H1 (cell line): ENCODE data around the gene TAF13. TPM values are rescaled to one million over a fixed set of nuclear protein-coding genes. Genes with fewer than 3 reads are reported as not detected.
"Not testable (repeated sequence)": the region's sequence is repeated elsewhere in the genome, so short reads cannot be mapped to it uniquely, and the experiment has no call there.

Experiments used
- CTCF ChIA-PET: fragments of 300-600 bp; sonication (Branson Sonifier 250); formaldehyde crosslinking; loops from one replicate; lab custom pipeline; 2021; ENCODE audit not compliant: partially characterized antibody; lab: Charles Lee
- POLR2A ChIA-PET: fragments of 300-600 bp; sonication (Branson Sonifier 250); formaldehyde crosslinking; loops from one replicate; lab custom pipeline; 2021; ENCODE audit warnings: inconsistent platforms; ENCODE audit not compliant: partially characterized antibody; lab: Charles Lee
- DNase-seq, 2 experiments: peaks; one replicate each; pipeline versions ENCODE4 v3.0.0 to v3.0.0-alpha.2; 2010 to 2022; ENCODE audit warnings: low spot score in 2 of 2, low read depth in 1 of 2, mixed read lengths in 1 of 2
- FAIRE-seq: peaks from 2 replicates; lab custom pipeline; 2011; peaks lifted over from hg19 to GRCh38; lab: Jason Lieb, UNC
- H2AFZ ChIP-seq: 2 replicates; pipeline ENCODE4 v1.8.1; 2012; ENCODE audit warnings: low read length, inconsistent platforms
- H2AK5ac ChIP-seq: 2 replicates; pipeline ENCODE4 v1.6.1; 2013; ENCODE audit warnings: low read depth, low read length
- H2BK120ac ChIP-seq: replicated peaks from 2 replicates; pipeline ENCODE3; 2013; ENCODE audit warnings: low read depth, low read length, inconsistent platforms
- H2BK12ac ChIP-seq: 2 replicates; pipeline ENCODE4 v1.6.1; 2013; ENCODE audit warnings: low read depth, low read length
- H2BK15ac ChIP-seq: 2 replicates; pipeline ENCODE4 v1.6.1; 2013; ENCODE audit warnings: low read length
- H2BK20ac ChIP-seq: 2 replicates; pipeline ENCODE4 v1.6.1; 2013; ENCODE audit warnings: low read length
- H2BK5ac ChIP-seq: 2 replicates; pipeline ENCODE4 v1.6.1; 2013; ENCODE audit warnings: low read depth, low read length
- H3K14ac ChIP-seq: 2 replicates; pipeline ENCODE4 v1.6.1; 2013; ENCODE audit warnings: inconsistent platforms; ENCODE audit not compliant: insufficient read length
- H3K18ac ChIP-seq: 2 replicates; pipeline ENCODE4 v1.6.1; 2013; ENCODE audit warnings: low read length; ENCODE audit errors: extremely low read depth
- H3K23ac ChIP-seq: 2 replicates; pipeline ENCODE4 v1.6.1; 2013; ENCODE audit warnings: inconsistent platforms; ENCODE audit not compliant: insufficient read length
- H3K23me2 ChIP-seq: 2 replicates; pipeline ENCODE4 v1.6.1; 2013; ENCODE audit warnings: low read depth, low read length
- H3K27ac ChIP-seq: 2 replicates; pipeline ENCODE4 v1.6.1; 2011; ENCODE audit warnings: low read depth, low read length, inconsistent platforms
- H3K27me3 ChIP-seq, 4 experiments: replicated peaks in 1 of 4; 1 replicate in 1 of 4; 2 replicates in 3 of 4; pipeline versions ENCODE4 v1.6.1 to v1.8.1; 2011 to 2013; ENCODE audit warnings: low read length in 3 of 4, mild to moderate bottlenecking in 3 of 4, inconsistent platforms in 2 of 4, mixed read lengths in 2 of 4, moderate library complexity in 1 of 4; ENCODE audit not compliant: control insufficient read depth in 3 of 4, insufficient read depth in 3 of 4; ENCODE audit errors: extremely low read depth in 1 of 4
- H3K36me3 ChIP-seq, 4 experiments: 2 replicates each; pipeline versions ENCODE4 v1.6.1 to v1.8.1; 2011 to 2013; ENCODE audit warnings: mild to moderate bottlenecking in 4 of 4, low read length in 3 of 4, moderate library complexity in 2 of 4, control low read depth in 1 of 4, inconsistent platforms in 1 of 4; ENCODE audit not compliant: insufficient read depth in 4 of 4, control insufficient read depth in 2 of 4
- H3K4ac ChIP-seq: replicated peaks from 2 replicates; pipeline ENCODE3; 2013; ENCODE audit warnings: low read length, low read depth, mixed read lengths, inconsistent platforms; ENCODE audit not compliant: insufficient read length
- H3K4me1 ChIP-seq, 4 experiments: replicated peaks in 1 of 4; 1 replicate in 1 of 4; 2 replicates in 3 of 4; pipeline versions ENCODE4 v1.6.1 to v1.8.1; 2011 to 2013; ENCODE audit warnings: low read length in 3 of 4, inconsistent platforms in 2 of 4, mixed read lengths in 1 of 4; ENCODE audit not compliant: insufficient read depth in 4 of 4, control insufficient read depth in 3 of 4
- H3K4me2 ChIP-seq, 2 experiments: 2 replicates each; pipeline versions ENCODE4 v1.6.1 to v1.8.1; 2011 to 2013; ENCODE audit warnings: low read depth in 2 of 2, low read length in 2 of 2, control low read depth in 1 of 2, inconsistent platforms in 1 of 2, mild to moderate bottlenecking in 1 of 2; ENCODE audit not compliant: insufficient read depth in 1 of 2
- H3K4me3 ChIP-seq, 4 experiments: fragments of 200-600, 300-600 bp in 1 of 4; sonication (generic), shearing (Covaris generic), sonication (Bioruptor Twin) in 1 of 4; 2 replicates each; pipeline versions ENCODE4 v1.5.1 to v1.8.1; 2011 to 2016; ENCODE audit warnings: low read length in 4 of 4, low read depth in 3 of 4, control low read depth in 2 of 4, inconsistent platforms in 2 of 4, mild to moderate bottlenecking in 2 of 4, mixed read lengths in 1 of 4, moderate library complexity in 1 of 4; ENCODE audit not compliant: insufficient read depth in 2 of 4; ENCODE audit errors: extremely low read depth in 1 of 4
- H3K56ac ChIP-seq: replicated peaks from 2 replicates; pipeline ENCODE3; 2013; ENCODE audit warnings: low read depth, mild to moderate bottlenecking, mixed read lengths, low read length, inconsistent platforms; ENCODE audit not compliant: insufficient read length
- H3K79me1 ChIP-seq: 2 replicates; pipeline ENCODE4 v1.6.1; 2013; ENCODE audit warnings: low read depth, low read length, control low read depth
- H3K79me2 ChIP-seq, 2 experiments: 2 replicates each; pipeline versions ENCODE4 v1.6.1 to v1.8.1; 2012 to 2013; ENCODE audit warnings: low read length in 2 of 2, mild to moderate bottlenecking in 2 of 2, inconsistent platforms in 1 of 2; ENCODE audit not compliant: insufficient read depth in 2 of 2, control insufficient read depth in 1 of 2
- H3K9ac ChIP-seq, 4 experiments: replicated peaks in 1 of 4; 1 replicate in 1 of 4; 2 replicates in 3 of 4; pipeline versions ENCODE4 v1.6.1 to v1.8.1; 2011 to 2013; ENCODE audit warnings: low read depth in 3 of 4, low read length in 3 of 4, control low read depth in 2 of 4, mild to moderate bottlenecking in 2 of 4, moderate library complexity in 2 of 4, inconsistent platforms in 1 of 4; ENCODE audit errors: extremely low read depth in 1 of 4
- H3K9me3 ChIP-seq, 2 experiments: 2 replicates each; pipeline versions ENCODE4 v1.6.1 to v1.8.1; 2012 to 2013; ENCODE audit warnings: mild to moderate bottlenecking in 2 of 2, moderate library complexity in 2 of 2, control low read depth in 1 of 2, inconsistent platforms in 1 of 2, low read depth in 1 of 2, low read length in 1 of 2, mixed read lengths in 1 of 2; ENCODE audit not compliant: insufficient read depth in 2 of 2
- H4K20me1 ChIP-seq, 2 experiments: replicated peaks in 1 of 2; 2 replicates each; pipeline versions ENCODE3 to v1.8.1; 2011 to 2013; ENCODE audit warnings: inconsistent platforms in 2 of 2, low read length in 2 of 2, mild to moderate bottlenecking in 1 of 2; ENCODE audit not compliant: insufficient read depth in 2 of 2, control insufficient read depth in 1 of 2
- H4K5ac ChIP-seq: 2 replicates; pipeline ENCODE4 v1.6.1; 2013; ENCODE audit warnings: low read length, low read depth, mixed read lengths, inconsistent platforms; ENCODE audit not compliant: insufficient read length
- H4K8ac ChIP-seq: 2 replicates; pipeline ENCODE4 v1.8.0; 2013; ENCODE audit warnings: mild to moderate bottlenecking, moderate library complexity, low read length, inconsistent platforms; ENCODE audit not compliant: insufficient read depth; ENCODE audit errors: extremely low read depth
- H4K91ac ChIP-seq: replicated peaks from 2 replicates; pipeline ENCODE3; 2013; ENCODE audit warnings: low read length, mixed read lengths, inconsistent platforms; ENCODE audit not compliant: insufficient read length
- WGBS, 2 experiments: shearing (Covaris generic) in 1 of 2; methylation state at CpG; one replicate each; pipeline versions ENCODE4 v1.1.6 to v1.1.7; 2013 to 2015; ENCODE audit warnings: low lambda C conversion rate in 2 of 2, mixed read lengths in 2 of 2, inconsistent platforms in 1 of 2, low coverage in 1 of 2, missing lambda C conversion rate in 1 of 2; ENCODE audit not compliant: insufficient replicate concordance in 2 of 2, insufficient coverage in 1 of 2, insufficient read length in 1 of 2; ENCODE audit errors: extremely low coverage in 1 of 2, missing lambda C conversion rate in 1 of 2; 5-methylcytosine and 5-hydroxymethylcytosine counted together
- polyA plus RNA-seq, 7 experiments: library from polyadenylated mRNA; depleted of rRNA in 3 of 7; stranded (reverse) in 5 of 7; unstranded in 2 of 7; fragments of >200 nt in 5 of 7; fragments of 200-250 nt in 2 of 7; gene quantifications; 1 replicate in 5 of 7; 2 replicates in 1 of 7; 4 replicates in 1 of 7; pipeline versions ENCODE4 v1.2.1 to v1.2.3, GENCODE V29; 2011 to 2013; ENCODE audit warnings: missing spikeins in 2 of 7, mixed read lengths in 2 of 7
- total RNA-seq: library from RNA; stranded (reverse); fragmentation: NEBNext Ultra II Directional; extraction: Animal tissue kit (Norgen Biotek cat#: 25700); gene quantifications from 2 replicates; pipeline ENCODE4 v1.2.1, GENCODE V29; 2021

The TAF13 gene
- total and polyA plus RNA-seq, 2 of the 8 experiments (the other 6 are each of a cell fraction or from before 2014, with no cell fraction given), result 13.1 to 41.7 TPM

DNA sequence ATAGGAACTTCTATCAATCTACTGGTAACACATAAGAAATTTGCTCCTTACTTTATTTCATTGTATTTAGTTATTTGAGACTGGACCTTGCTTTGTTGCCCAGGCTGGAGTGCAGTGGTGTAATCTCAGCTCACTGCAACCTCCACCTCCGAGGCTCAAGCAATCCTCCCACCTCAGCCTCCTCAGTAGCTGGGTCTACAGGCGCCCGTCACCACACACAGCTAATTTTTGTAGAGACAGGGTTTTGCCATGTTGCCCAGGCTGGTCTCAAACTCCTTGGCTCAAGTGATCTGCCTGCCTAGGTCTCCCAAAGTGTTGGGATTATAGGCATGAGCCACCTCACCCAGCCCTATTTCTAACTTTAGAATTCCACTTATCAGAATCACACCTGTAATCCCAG is 23.7 kb downstream of the TAF13 start:
- H3K27ac ChIP-seq, FAIRE-seq, H4K91ac ChIP-seq, H3K23me2 ChIP-seq, H3K36me3 ChIP-seq, H2BK15ac ChIP-seq, H3K27me3 ChIP-seq, H2BK20ac ChIP-seq, DNase-seq, H3K9ac ChIP-seq, H3K9me3 ChIP-seq, H3K18ac ChIP-seq, H4K5ac ChIP-seq, H3K4me3 ChIP-seq, H2BK120ac ChIP-seq, H2AFZ ChIP-seq, H3K4me2 ChIP-seq, H2BK5ac ChIP-seq, H4K20me1 ChIP-seq, H2AK5ac ChIP-seq, H3K4me1 ChIP-seq, H2BK12ac ChIP-seq, H3K79me1 ChIP-seq, H4K8ac ChIP-seq, H3K14ac ChIP-seq, H3K4ac ChIP-seq, H3K79me2 ChIP-seq, H3K23ac ChIP-seq, H3K56ac ChIP-seq: not testable (repeated sequence)
- CTCF ChIA-PET, result interaction anchor here (1.3 kb wide), 1 partner anchor 9 kb away, joined by 3 read pairs; no protein-coding TSS in a partner anchor
- WGBS, 2 experiments, result 89% methylated on average over 3 of the region's 3 CpGs; no CpG with 5 or more reads in 1 of the 2 experiments
- POLR2A ChIA-PET, result interaction anchor here (1.3 kb wide), 1 partner anchor 9 kb away, joined by 3 read pairs; no protein-coding TSS in a partner anchor
